OCI-M2 (cell line): Measurements from ENCODE around the gene S100Z.
"Not testable (repeated sequence)": the region's sequence is repeated elsewhere in the genome, so short reads cannot be mapped to it uniquely, and the experiment has no call there.

ENCODE experiments used
- DNase-seq: peaks from one replicate; lab custom pipeline; 2025; ENCODE audit not compliant: unreplicated experiment; lab: John Stamatoyannopoulos, UW

The S100Z gene

GRCh38 chr5:76867827-76868693 lies 18.2 kb downstream of the S100Z start:
- peak; percentile 47 for DNase-seq

GRCh38 chr5:76870046-76870445 lies 20.2 kb downstream of the S100Z start:
- no peak for DNase-seq

GRCh38 chr5:76874088-76874581 lies 24.3 kb downstream of the S100Z start:
- no peak for DNase-seq

GRCh38 chr5:76888733-76889300 lies 39.0 kb downstream of the S100Z start:
- no peak for DNase-seq

GRCh38 chr5:76893294-76893693 lies 43.5 kb downstream of the S100Z start:
- no peak for DNase-seq

GRCh38 chr5:76896196-76896595 lies 46.4 kb downstream of the S100Z start:
- no peak for DNase-seq

GRCh38 chr5:76901522-76901921 lies 51.7 kb downstream of the S100Z start:
- DNase-seq = no peak

GRCh38 chr5:76908166-76908565 lies 58.4 kb downstream of the S100Z start:
- DNase-seq = no peak

GRCh38 chr5:76910344-76910933 lies 60.6 kb downstream of the S100Z start:
- DNase-seq = not testable (repeated sequence)

GRCh38 chr5:76914671-76915070 lies 64.9 kb downstream of the S100Z start:
- not testable (repeated sequence) for DNase-seq

- DNase-seq = no peak
These were observed 68.7 kb downstream of the S100Z start for GRCh38 chr5:76918539-76918938.

GRCh38 chr5:76920491-76920890 lies 70.7 kb downstream of the S100Z start:
- no peak for DNase-seq

- no peak for DNase-seq
These were observed 76.7 kb downstream of the S100Z start for GRCh38 chr5:76926329-76927105.

GRCh38 chr5:76927961-76928360 lies 78.1 kb downstream of the S100Z start:
- no peak for DNase-seq

- DNase-seq = no peak
These were observed 80.3 kb downstream of the S100Z start for GRCh38 chr5:76930083-76930482.

- no peak for DNase-seq
These were observed 88.4 kb downstream of the S100Z start for GRCh38 chr5:76938177-76938576.

GRCh38 chr5:76941000-76941399 lies 91.2 kb downstream of the S100Z start:
- DNase-seq = no peak

GRCh38 chr5:76941442-76941841 lies 91.6 kb downstream of the S100Z start:
- no peak for DNase-seq

GRCh38 chr5:76942581-76942980 lies 92.8 kb downstream of the S100Z start:
- DNase-seq = no peak

- no peak for DNase-seq
These were observed 93.2 kb downstream of the S100Z start for GRCh38 chr5:76943006-76943405.

- DNase-seq = no peak
These were observed 94.8 kb downstream of the S100Z start for GRCh38 chr5:76944638-76945037.
